ENCODE data around the gene PDCD11. TPM values are rescaled to one million over a fixed set of nuclear protein-coding genes. Genes with fewer than 3 reads are reported as not detected.

Gene PDCD11
- total RNA-seq, 4 donors from 2014 or later = 11.6 to 42.1 (median 19.0) TPM

DNA sequence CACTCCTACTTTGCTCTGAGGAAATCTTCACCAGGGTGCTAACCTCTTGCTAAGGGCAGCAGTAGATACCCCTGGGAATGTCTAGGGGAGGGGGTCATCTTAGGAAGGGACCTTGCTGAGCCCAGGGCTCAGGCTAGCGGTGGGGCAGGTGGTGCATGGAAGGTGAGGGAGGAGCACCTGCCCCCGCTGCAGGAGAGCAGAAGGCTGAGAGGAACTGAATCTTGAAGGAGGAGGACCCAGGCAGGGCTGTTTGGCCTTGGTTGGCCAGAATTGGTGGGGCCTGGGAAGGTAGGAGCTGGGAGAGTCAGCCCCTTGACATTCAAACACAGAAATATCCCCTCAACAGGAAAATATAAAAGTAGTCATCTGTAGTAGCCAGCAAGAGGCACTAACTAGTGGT is 75.6 kb downstream of the PDCD11 start:
- H3K27me3 ChIP-seq = no peaks in the 10 kb centered on the region
- peaks cover 0 to 17% (median 12%) of the 10 kb centered on the region in 4 donors for H3K4me1 ChIP-seq
- H3K4me3 ChIP-seq = peak overlapping the region in 1 of 4 donors; percentile 22
- H3K36me3 ChIP-seq = no peaks in the 10 kb centered on the region
- no peaks in the 10 kb centered on the region for H3K9me3 ChIP-seq
- TF ChIP-seq, protein P1, sequence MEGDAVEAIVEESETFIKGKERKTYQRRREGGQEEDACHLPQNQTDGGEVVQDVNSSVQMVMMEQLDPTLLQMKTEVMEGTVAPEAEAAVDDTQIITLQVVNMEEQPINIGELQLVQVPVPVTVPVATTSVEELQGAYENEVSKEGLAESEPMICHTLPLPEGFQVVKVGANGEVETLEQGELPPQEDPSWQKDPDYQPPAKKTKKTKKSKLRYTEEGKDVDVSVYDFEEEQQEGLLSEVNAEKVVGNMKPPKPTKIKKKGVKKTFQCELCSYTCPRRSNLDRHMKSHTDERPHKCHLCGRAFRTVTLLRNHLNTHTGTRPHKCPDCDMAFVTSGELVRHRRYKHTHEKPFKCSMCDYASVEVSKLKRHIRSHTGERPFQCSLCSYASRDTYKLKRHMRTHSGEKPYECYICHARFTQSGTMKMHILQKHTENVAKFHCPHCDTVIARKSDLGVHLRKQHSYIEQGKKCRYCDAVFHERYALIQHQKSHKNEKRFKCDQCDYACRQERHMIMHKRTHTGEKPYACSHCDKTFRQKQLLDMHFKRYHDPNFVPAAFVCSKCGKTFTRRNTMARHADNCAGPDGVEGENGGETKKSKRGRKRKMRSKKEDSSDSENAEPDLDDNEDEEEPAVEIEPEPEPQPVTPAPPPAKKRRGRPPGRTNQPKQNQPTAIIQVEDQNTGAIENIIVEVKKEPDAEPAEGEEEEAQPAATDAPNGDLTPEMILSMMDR (IDR thresholded peaks at IDR 0.05) = no peak
- no peak for TF ChIP-seq POLR2A (IDR thresholded peaks at IDR 0.05)
- H3K27ac ChIP-seq = peak overlapping the region; percentile 50 to 77 (median 63)
- peak in 1 of 3 donors; percentile 63 for DNase-seq

- DNase-seq = no peak
- TF ChIP-seq, protein P1 (IDR thresholded peaks at IDR 0.05) = no peak
- TF ChIP-seq POLR2A (IDR thresholded peaks at IDR 0.05) = no peak
- Histone ChIP-seq H3K36me3 (no peaks in the 10 kb centered on the region), H3K4me1 (peaks cover 0 to 17% (median 12%) of the 10 kb centered on the region in 4 donors), H3K9me3 (no peaks in the 10 kb centered on the region), H3K27me3 (no peaks in the 10 kb centered on the region), H3K4me3 (no peak overlapping the region), H3K27ac (peak overlapping the region in 1 of 4 donors; percentile 77)
Measured at GRCh38 chr10:103473261-103473671, 76.8 kb downstream of the PDCD11 start.

GRCh38 chr10:103474077-103474476 is 77.7 kb downstream of the PDCD11 start:
- Histone ChIP-seq H3K4me3 (no peak overlapping the region), H3K27me3 (no peaks in the 10 kb centered on the region), H3K27ac (no peak overlapping the region), H3K4me1 (peaks cover 0 to 17% (median 12%) of the 10 kb centered on the region in 4 donors), H3K9me3 (no peaks in the 10 kb centered on the region), H3K36me3 (no peaks in the 10 kb centered on the region)
- no peak for TF ChIP-seq POLR2A (IDR thresholded peaks at IDR 0.05)
- TF ChIP-seq, protein P1 (IDR thresholded peaks at IDR 0.05) = no peak
- no peak for DNase-seq

GRCh38 chr10:103475437-103475836 is 79.0 kb downstream of the PDCD11 start:
- Histone ChIP-seq H3K27ac (no peak overlapping the region), H3K4me3 (no peak overlapping the region), H3K27me3 (no peaks in the 10 kb centered on the region), H3K36me3 (no peaks in the 10 kb centered on the region), H3K9me3 (no peaks in the 10 kb centered on the region), H3K4me1 (peaks cover 0 to 16% (median 11%) of the 10 kb centered on the region in 4 donors)
- DNase-seq = no peak
- TF ChIP-seq, protein P1 (IDR thresholded peaks at IDR 0.05) = no peak
- no peak for TF ChIP-seq POLR2A (IDR thresholded peaks at IDR 0.05)

- Histone ChIP-seq H3K4me1 (peaks cover 0 to 10% (median 6%) of the 10 kb centered on the region in 4 donors), H3K4me3 (no peak overlapping the region), H3K27ac (no peak overlapping the region), H3K9me3 (no peaks in the 10 kb centered on the region), H3K36me3 (no peaks in the 10 kb centered on the region), H3K27me3 (no peaks in the 10 kb centered on the region)
- TF ChIP-seq, protein P1 (IDR thresholded peaks at IDR 0.05) = peak in 1 of 6 experiments; percentile 5
- TF ChIP-seq POLR2A (IDR thresholded peaks at IDR 0.05) = no peak
- no peak for DNase-seq
Measured at GRCh38 chr10:103476046-103476768, 79.8 kb downstream of the PDCD11 start.

All from Peyer's patch (tissue), 4 donors.